ENCODE data around the gene MED28.

- TF ChIP-seq POLR2A (IDR thresholded peaks at IDR 0.05; ENCODE audit: low read depth, low read length) (no peak), POLR2AphosphoS5 (IDR thresholded peaks at IDR 0.05; ENCODE audit: low read depth, low read length) (0 out of 2 replicates have a peak, but pooled peaks have one; percentile 28), TAF1 (IDR thresholded peaks at IDR 0.05; ENCODE audit: borderline replicate concordance, low read depth, low read length) (no peak)
Measured at GRCh38 chr4:17595471-17596005, 18.9 kb upstream of the MED28 start.
